ENCODE data around the gene APOBEC3C.
"Not testable (repeated sequence)": the region's sequence is repeated elsewhere in the genome, so short reads cannot be mapped to it uniquely, and the experiment has no call there.

APOBEC3C gene

DNA sequence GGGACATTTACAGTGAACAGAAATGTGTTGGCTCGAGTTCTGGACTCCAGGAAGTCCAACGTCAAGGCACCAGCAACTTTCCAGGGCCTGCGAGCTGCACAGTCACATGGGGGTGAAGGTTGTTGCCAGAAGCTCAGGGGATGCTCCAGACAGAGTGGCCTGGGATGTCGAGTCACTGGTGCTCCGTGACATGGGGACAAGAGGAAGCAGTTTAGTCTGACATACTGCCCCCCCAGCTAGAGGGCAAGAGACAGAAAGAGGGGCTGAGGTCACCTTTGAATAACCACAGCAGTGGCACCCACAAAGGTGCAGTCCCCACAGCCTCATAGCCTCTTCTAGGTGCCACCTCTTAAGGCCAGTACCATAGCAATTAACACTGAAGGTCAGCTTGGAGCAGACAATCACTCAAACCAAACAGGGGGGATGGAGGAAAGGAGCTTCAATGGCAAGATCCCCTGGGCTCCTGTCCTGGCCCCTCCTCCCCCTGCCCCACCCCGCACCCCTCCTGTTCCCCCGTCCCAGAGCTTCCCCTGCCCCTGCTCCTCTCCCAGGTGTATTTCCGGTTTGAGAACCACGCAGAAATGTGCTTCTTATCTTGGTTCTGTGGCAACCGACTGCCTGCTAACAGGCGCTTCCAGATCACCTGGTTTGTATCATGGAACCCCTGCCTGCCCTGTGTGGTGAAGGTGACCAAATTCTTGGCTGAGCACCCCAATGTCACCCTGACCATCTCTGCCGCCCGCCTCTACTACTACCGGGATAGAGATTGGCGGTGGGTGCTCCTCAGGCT is 10.7 kb downstream of the APOBEC3C start:
- no peak for DNase-seq

DNA sequence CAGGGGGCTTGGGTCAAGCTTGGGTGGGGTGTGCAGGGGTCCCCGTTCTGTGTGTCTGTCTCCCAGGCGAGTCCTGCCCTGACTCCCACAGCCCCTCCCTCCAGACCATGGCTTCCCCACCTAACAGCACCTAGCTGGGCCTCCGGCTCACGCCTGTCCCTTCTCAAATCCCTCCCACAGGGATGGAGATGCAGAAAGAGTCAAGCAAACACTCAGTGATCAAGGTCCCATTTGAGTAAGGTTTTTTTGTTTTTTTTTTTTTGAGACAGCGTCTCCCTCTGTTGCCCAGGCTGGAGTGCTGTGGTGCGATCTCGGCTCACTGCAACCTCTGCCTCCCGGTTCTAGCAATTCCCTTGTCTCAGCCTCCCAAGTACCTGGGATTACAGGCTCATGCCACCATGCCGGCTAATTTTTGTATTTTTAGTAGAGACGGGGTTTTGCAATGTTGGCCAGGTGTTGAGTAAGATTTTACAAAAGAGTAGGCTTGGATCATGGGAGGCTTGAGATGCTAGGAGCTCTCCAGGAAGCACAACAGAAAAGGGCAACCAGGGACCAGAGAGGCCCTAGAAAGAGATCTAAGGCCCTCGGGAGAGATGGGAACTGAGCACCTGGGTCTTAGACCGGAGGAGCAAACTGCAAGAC is 12.6 kb downstream of the APOBEC3C start:
- no peak for DNase-seq

DNA sequence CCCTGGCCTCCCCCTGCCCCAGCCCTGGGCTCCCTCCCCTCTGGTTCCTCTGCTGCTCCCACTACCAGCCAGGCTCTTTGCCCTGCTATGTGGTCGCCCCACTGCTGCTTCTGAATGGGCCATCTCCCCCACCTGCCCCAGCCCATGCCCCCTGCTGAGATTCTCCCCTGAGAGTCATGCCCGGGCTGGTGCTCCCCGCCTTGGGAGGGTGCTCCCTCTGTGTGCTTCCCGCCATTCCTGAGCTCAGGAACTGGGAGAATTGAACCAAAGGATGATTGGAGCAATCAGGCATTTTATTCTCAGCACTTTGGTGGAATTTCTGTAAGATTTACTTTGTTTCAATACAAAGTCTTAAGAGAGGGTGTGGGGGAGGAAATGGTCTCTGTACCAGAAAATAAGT is 13.7 kb downstream of the APOBEC3C start:
- no peak for DNase-seq

DNA sequence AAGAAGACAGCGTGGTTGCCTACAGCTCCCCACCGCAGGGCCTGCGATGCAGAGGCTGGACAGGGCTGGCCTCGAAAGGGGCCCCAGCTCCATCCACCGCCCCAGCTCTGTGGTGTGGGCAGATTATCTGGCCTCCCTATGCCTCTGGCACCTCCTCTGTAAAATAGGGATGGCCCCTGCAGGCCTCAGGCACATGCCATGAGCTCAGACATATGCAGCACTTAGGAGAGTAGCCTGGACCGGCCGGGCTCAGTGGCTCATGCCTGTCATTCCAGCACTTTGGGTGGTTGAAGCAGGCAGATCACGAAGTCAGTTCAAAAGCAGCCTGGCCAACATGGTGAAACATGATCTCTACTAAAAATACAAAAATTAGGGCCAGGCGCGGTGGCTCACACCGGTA is 14.2 kb downstream of the APOBEC3C start:
- no peak for DNase-seq

DNA sequence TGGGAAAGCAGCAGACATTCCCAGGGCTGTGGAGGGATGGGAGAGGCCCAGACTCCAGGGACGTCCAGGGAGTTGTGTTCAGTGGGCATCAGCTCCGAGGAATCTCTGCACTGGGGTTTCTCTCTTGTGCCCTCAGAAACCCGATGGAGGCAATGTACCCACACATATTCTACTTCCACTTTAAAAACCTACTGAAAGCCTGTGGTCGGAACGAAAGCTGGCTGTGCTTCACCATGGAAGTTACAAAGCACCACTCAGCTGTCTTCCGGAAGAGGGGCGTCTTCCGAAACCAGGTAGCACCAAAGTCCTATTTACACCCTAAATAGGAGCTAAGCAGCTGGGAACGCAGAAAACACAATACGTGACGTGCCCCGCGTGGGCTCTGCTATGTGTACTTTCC is 15.2 kb downstream of the APOBEC3C start:
- no peak for DNase-seq

- DNase-seq = no peak
Measured at GRCh38 chr22:39030705-39031104, 16.6 kb downstream of the APOBEC3C start.

DNA sequence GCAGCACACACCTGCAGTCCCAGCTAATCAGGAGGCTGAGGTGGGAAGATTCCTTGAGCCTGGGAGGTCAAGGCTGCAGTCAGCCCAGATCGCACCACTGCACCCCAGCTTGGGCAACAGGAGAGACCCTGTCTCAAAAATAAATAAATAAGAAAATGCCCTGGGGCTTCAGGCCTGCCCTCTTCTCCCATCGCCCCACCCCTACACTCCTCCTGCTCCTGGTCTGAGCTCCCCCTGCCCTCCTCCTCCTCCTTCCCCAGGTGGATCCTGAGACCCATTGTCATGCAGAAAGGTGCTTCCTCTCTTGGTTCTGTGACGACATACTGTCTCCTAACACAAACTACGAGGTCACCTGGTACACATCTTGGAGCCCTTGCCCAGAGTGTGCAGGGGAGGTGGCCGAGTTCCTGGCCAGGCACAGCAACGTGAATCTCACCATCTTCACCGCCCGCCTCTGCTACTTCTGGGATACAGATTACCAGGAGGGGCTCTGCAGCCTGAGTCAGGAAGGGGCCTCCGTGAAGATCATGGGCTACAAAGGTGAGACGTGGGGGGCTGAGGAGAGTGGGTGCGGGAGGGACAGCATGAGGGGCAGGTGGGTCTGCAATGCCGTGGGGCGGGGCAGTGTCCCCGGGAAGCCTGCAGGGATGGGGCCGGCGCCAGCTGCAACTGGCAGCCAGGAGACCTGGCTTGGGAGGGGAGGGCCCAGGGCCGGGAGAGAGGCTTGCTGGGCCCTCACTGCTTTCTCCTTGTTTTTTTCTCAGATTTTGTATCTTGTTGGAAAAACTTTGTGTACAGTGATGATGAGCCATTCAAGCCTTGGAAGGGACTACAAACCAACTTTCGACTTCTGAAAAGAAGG is 17.6 kb downstream of the APOBEC3C start:
- not testable (repeated sequence) for DNase-seq

DNA sequence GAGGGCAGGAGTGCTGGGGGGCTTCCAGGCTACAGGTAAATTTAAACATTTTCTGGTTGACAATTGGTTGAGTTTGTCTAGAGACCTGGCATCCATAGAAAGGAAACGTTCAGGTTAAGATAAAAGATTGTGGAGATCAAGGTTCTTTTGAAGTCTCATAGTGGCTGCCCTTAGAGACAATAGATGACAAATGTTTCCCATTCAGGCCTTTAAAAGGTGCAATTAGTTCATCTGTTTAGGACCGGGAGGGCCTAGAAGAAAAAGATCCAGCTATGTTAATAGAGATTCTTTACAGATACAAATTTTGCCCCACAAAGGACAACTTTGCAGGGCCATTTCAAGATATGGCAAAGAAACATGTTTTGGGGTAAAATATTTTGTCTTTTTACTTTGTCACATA is 23.0 kb downstream of the APOBEC3C start:
- DNase-seq = not testable (repeated sequence)

DNA sequence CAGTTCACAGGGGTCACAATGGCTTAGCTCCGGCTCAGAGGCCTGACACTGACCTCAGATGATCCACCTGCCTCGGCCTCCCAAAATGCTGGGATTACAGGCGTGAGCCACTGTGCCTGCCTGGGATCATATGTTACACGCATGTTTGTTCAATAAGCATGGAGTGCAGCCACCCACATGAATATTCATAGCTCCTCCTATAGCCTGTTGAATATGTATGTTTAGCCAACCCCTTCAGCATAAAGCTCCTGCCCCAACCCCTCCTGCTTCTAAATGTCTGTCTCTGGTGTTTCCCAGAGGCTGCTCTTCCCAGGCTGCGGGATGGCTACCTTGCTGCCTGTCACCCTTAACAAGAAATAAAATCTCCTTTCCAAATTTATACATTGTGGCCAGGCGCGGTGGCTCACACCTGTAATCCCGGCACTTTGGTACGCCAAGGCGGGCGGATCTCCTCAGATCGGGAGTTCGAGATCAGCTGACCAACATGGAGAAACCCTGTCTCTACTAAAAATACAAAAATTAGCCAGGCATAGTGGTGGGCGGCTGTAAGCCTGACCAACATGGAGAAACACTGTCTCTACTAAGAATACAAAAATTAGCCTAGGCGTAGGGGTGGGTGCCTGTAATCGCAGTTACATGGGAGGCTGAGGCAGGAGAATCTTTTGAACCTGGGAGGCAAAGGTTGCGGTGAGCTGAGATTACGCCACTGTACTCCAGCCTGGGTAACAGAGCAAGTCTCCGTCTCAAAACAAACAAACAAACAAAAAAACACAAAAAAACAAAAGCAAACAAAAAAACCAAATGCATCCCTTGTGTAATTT is 25.5 kb downstream of the APOBEC3C start:
- DNase-seq = no peak

GRCh38 chr22:39040155-39040537 is 26.1 kb downstream of the APOBEC3C start:
- not testable (repeated sequence) for DNase-seq

DNA sequence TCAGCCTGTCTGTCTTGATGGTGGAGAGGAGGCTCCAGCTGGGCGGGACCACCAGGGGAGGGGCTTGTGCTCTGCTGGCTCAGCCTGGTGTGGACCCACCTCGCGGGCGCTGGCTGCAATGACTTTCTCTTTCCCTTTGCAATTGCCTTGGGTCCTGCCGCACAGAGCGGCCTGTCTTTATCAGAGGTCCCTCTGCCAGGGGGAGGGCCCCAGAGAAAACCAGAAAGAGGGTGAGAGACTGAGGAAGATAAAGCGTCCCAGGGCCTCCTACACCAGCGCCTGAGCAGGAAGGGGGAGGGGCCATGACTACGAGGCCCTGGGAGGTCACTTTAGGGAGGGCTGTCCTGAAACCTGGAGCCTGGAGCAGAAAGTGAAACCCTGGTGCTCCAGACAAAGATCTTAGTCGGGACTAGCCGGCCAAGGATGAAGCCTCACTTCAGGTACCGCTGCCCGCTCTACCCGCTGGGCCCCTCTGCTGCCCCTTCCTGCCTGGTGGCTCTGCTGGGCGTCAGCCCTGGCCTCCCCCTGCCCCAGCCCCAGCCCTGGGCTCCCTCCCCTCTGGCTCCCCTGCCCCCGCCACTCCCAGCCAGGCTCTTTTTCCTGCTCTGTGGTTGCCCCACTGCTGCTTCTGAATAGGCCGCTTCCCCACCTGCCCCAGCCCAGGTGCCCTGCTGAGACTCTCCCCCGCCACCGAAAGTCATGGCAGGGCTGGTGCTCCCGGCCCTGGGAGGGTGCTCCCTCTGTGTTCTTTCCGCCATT is 26.7 kb downstream of the APOBEC3C start, which contains the start of gene APOBEC3F:
Gene APOBEC3F (plus strand): TSS at position 327 of the 759 bp plus-strand sequence. CDS start 97 bp downstream, at position 424.
- DNase-seq = peak; percentile 53 to 67

- no peak for DNase-seq
Measured at GRCh38 chr22:39041908-39042307, 27.9 kb downstream of the APOBEC3C start.

- DNase-seq = not testable (repeated sequence)
Measured at GRCh38 chr22:39043063-39043462, 29.0 kb downstream of the APOBEC3C start.

- not testable (repeated sequence) for DNase-seq
Measured at GRCh38 chr22:39045136-39045535, 31.1 kb downstream of the APOBEC3C start.

DNA sequence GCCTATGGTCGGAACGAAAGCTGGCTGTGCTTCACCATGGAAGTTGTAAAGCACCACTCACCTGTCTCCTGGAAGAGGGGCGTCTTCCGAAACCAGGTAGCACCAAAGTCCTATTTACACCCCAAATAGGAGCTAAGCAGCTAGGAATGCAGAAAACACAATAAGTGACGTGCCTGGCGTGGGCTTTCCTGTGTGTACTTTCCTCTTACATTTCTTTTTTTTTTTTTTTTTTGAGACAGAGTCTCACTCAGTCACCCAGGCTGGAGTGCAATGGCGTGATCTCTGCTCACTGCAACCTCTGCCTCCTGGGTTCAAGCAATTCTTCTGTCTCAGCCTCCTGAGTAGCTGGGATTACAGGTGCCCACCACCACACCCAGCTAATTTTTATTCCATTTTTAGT is 35.4 kb downstream of the APOBEC3C start:
- not testable (repeated sequence) for DNase-seq

DNA sequence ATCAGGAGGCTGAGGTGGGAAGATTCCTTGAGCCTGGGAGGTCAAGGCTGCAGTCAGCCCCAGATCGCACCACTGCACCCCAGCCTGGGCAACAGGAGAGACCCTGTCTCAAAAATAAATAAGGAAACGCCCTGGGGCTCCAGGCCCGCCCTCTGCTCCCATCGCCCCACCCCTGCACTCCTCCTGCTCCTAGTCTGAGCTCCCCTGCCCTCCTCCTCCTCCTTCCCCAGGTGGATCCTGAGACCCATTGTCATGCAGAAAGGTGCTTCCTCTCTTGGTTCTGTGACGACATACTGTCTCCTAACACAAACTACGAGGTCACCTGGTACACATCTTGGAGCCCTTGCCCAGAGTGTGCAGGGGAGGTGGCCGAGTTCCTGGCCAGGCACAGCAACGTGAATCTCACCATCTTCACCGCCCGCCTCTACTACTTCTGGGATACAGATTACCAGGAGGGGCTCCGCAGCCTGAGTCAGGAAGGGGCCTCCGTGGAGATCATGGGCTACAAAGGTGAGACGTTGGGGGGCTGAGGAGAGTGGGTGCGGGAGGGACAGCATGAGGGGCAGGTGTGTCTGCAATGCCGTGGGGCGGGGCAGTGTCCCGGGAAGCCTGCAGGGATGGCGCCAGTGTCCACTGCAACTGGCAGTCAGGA is 37.9 kb downstream of the APOBEC3C start:
- not testable (repeated sequence) for DNase-seq

GRCh38 chr22:39055658-39056057 is 41.6 kb downstream of the APOBEC3C start:
- no peak for DNase-seq

DNA sequence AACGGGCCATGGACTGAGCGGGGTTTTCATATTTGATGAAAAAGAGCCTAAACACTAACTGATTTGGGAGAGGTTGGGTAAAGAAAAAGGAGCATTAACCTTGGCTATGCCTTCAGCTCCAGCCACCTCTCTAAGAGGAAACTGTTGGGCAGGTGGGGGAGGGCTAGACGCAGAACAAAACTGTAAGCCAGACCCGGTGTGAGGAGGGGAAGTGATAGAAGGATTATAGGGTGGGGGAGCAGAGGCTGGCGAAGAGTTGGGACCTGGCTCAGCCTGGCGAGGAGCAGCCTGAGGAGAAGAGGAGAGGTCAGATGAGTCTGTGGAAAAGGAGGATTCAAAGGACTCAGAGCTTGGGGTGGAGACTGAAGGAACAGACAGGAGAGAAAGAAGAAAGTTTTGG is 47.2 kb downstream of the APOBEC3C start:
- DNase-seq = not testable (repeated sequence)

- DNase-seq = not testable (repeated sequence)
Measured at GRCh38 chr22:39061951-39062350, 47.9 kb downstream of the APOBEC3C start.

DNA sequence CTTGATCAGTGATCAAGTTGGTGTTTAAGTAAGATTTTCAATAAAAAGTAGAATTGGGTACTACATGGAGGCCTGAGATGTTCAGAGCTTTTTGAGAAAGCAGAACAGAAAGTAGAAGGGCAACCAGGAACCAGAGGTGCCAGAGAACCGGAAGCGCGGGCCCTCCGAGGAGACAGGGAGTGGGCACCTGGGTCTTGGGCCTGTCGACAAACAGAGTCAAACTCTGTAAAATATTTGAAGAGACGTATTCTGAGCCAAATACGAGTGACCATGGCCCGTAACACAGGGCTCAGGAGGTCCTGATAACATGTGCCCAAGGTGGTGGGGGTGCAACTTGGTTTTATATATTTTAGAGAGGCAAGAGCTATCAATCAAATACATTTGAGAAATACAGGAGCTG is 49.8 kb downstream of the APOBEC3C start:
- DNase-seq = not testable (repeated sequence)
